Neural cell (in vitro differentiated cells): Measurements from ENCODE around the gene FCGBP. TPM values are rescaled to one million over a fixed set of nuclear protein-coding genes. Genes with fewer than 3 reads are reported as not detected.
"Not testable (repeated sequence)": the region's sequence is repeated elsewhere in the genome, so short reads cannot be mapped to it uniquely, and the experiment has no call there.

ENCODE experiments used
- H2AFZ ChIP-seq: fragments of 200-600, 300-800 bp; sonication (generic), shearing (Covaris generic); 2 replicates; pipeline ENCODE4 v1.6.0; 2014; ENCODE audit warnings: low read depth, mild to moderate bottlenecking, antibody characterized with exemption, low read length, moderate library complexity
- H3F3A ChIP-seq: fragments of 200-600 bp; shearing (Covaris generic); 2 replicates; pipeline ENCODE4 v1.6.1; 2016; ENCODE audit warnings: mild to moderate bottlenecking, moderate library complexity, mixed read lengths, antibody characterized with exemption, low read length; ENCODE audit not compliant: insufficient read depth, poor library complexity, severe bottlenecking
- H3K27ac ChIP-seq: fragments of 200-600, 300-800 bp; sonication (generic), shearing (Covaris generic); 2 replicates; pipeline ENCODE4 v1.5.1; 2014; ENCODE audit warnings: mild to moderate bottlenecking, low read length, moderate library complexity
- H3K27me3 ChIP-seq: fragments of 300-800, 200-600 bp; sonication (generic), shearing (Covaris generic); 2 replicates; pipeline ENCODE4 v1.6.0; 2014; ENCODE audit warnings: mild to moderate bottlenecking, low read depth, low read length, moderate library complexity; ENCODE audit not compliant: insufficient read depth
- H3K36me3 ChIP-seq: fragments of 300-800, 200-600 bp; sonication (generic), shearing (Covaris generic); 2 replicates; pipeline ENCODE4 v1.5.1; 2014; ENCODE audit warnings: mild to moderate bottlenecking, antibody characterized with exemption, low read length, moderate library complexity; ENCODE audit not compliant: insufficient read depth
- H3K4me2 ChIP-seq: fragments of 300-800, 200-600 bp; sonication (generic), shearing (Covaris generic); 2 replicates; pipeline ENCODE4 v1.6.0; 2014; ENCODE audit warnings: mild to moderate bottlenecking, low read length
- H3K4me3 ChIP-seq: fragments of 300-800, 200-600 bp; sonication (generic), shearing (Covaris generic); 2 replicates; pipeline ENCODE4 v1.5.1; 2014; ENCODE audit warnings: mild to moderate bottlenecking, low read length, moderate library complexity
- H3K79me2 ChIP-seq: fragments of 200-600 bp; shearing (Covaris generic); replicated peaks from 2 replicates; pipeline ENCODE4 v1.6.0; 2014; ENCODE audit warnings: mild to moderate bottlenecking, low read length, moderate library complexity; ENCODE audit not compliant: insufficient read depth
- H3K9ac ChIP-seq: fragments of 300-800, 200-600 bp; sonication (generic), shearing (Covaris generic); 2 replicates; pipeline ENCODE4 v1.6.1; 2016; ENCODE audit warnings: mild to moderate bottlenecking, low read length, mixed read lengths
- H3K9me2 ChIP-seq: fragments of 200-600 bp; shearing (Covaris generic); 2 replicates; pipeline ENCODE4 v1.6.1; 2016; ENCODE audit warnings: mild to moderate bottlenecking, low read length, mixed read lengths; ENCODE audit not compliant: insufficient read depth
- H3K9me3 ChIP-seq: fragments of 200-600, 300-800 bp; sonication (generic), shearing (Covaris generic); 2 replicates; pipeline ENCODE4 v1.6.1; 2016; ENCODE audit warnings: mild to moderate bottlenecking, mixed run types, low read length, moderate library complexity, mixed read lengths
- H4K20me1 ChIP-seq: fragments of 200-600 bp; shearing (Covaris generic); 2 replicates; pipeline ENCODE4 v1.6.1; 2016; ENCODE audit warnings: mild to moderate bottlenecking, mixed run types; ENCODE audit not compliant: insufficient read depth
- EP300 ChIP-seq: fragments of 450-650 bp; conservative IDR thresholded peaks from 2 replicates; pipeline ENCODE4 v1.6.1; 2014; ENCODE audit warnings: antibody characterized with exemption, mild to moderate bottlenecking, moderate library complexity; ENCODE audit not compliant: poor library complexity, severe bottlenecking
- EZH2 ChIP-seq: fragments of 200-600, 300-800 bp; shearing (Covaris generic), sonication (generic); IDR thresholded peaks from 2 replicates; pipeline ENCODE4 v1.6.1; 2014; ENCODE audit warnings: antibody characterized with exemption, low read length, borderline replicate concordance, mild to moderate bottlenecking; ENCODE audit not compliant: insufficient read depth, poor library complexity, severe bottlenecking
- MXI1 ChIP-seq: fragments of 450-650 bp; conservative IDR thresholded peaks from 2 replicates; pipeline ENCODE4 v1.6.1; 2014; ENCODE audit warnings: antibody characterized with exemption, mild to moderate bottlenecking; ENCODE audit not compliant: poor library complexity, severe bottlenecking
- POLR2AphosphoS5 ChIP-seq: IDR thresholded peaks from 2 replicates; pipeline ENCODE4 v1.6.1; 2012
- RAD21 ChIP-seq: fragments of 450-650 bp; conservative IDR thresholded peaks from 2 replicates; pipeline ENCODE4 v1.6.1; 2014; ENCODE audit warnings: antibody characterized with exemption, mild to moderate bottlenecking, moderate library complexity
- SMC3 ChIP-seq: fragments of 450-650 bp; conservative IDR thresholded peaks from 2 replicates; pipeline ENCODE4 v1.6.1; 2014; ENCODE audit warnings: antibody characterized with exemption, mild to moderate bottlenecking, moderate library complexity; ENCODE audit not compliant: poor library complexity
- TAF1 ChIP-seq: IDR thresholded peaks from 2 replicates; pipeline ENCODE4 v1.6.1; 2012; ENCODE audit warnings: low read depth
- polyA plus RNA-seq: library from polyadenylated mRNA; depleted of rRNA; stranded (reverse); fragments of >200 nt; gene quantifications from 2 replicates; pipeline ENCODE4 v1.2.3, GENCODE V29; 2014
- TF ChIP-seq, protein P1 (sequence below): IDR thresholded peaks from 2 replicates; pipeline ENCODE4 v1.6.1; 2012; ENCODE audit warnings: borderline replicate concordance
- TF ChIP-seq, protein P2 (sequence below): fragments of 450-650 bp; IDR thresholded peaks from 2 replicates; pipeline ENCODE4 v1.5.1; 2014; ENCODE audit warnings: antibody characterized with exemption, mild to moderate bottlenecking, moderate library complexity; ENCODE audit not compliant: poor library complexity, severe bottlenecking

The FCGBP gene
- polyA plus RNA-seq, 1 donor from 2014 or later, result 0.26 TPM

DNA sequence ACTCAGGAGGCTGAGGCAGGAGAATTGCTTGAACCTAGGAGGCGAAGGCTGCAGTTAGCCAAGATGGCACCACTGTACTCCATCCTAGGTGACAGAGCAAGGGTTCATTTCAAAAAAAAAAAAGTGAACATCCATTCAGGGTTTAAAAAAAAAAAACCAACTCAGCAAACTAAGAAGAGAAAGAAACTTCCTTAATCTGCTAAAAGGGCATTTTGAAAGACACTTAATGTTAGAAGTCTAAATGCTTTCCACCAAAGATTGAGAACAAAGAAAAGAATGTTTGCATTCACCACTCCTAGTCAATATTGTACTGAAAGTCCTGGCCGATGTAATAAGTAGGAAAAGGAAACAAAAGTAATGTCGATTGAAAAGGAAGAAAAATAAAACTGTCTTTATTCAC is 29.5 kb upstream of the FCGBP start:
- H3K27ac ChIP-seq, result no peak overlapping the region
- no peaks in the 10 kb centered on the region for H3F3A ChIP-seq
- H2AFZ ChIP-seq, result no peak overlapping the region

DNA sequence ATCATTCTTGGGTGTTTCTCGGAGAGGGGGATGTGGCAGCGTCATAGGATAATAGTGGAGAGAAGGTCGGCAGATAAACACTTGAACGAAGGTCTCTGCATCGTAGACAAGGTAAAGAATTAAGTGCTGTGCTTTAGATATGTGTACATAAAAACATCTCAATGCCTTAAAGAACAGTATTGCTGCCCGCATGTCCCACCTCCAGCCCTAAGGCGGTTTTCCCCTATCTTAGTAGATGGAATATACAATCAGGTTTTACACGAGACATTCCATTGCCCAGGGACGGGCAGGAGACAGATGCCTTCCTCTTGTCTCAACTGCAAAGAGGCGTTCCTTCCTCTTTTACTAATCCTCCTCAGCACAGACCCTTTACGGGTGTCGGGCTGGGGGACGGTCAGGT is 25.0 kb upstream of the FCGBP start:
- H3K27me3 ChIP-seq, H3K36me3 ChIP-seq, H3K27ac ChIP-seq, H3K4me2 ChIP-seq, H3K4me3 ChIP-seq, H3F3A ChIP-seq, H3K9me3 ChIP-seq, H3K9me2 ChIP-seq, H3K9ac ChIP-seq, H4K20me1 ChIP-seq, H3K79me2 ChIP-seq, H2AFZ ChIP-seq: not testable (repeated sequence)

More for the DNA sequence above, 29.5 kb upstream of the FCGBP start:
- Histone ChIP-seq H3K9me2 (no peaks in the 10 kb centered on the region), H3K4me3 (no peak overlapping the region), H3K79me2 (no peaks in the 10 kb centered on the region), H3K9me3 (no peaks in the 10 kb centered on the region), H3K9ac (no peak overlapping the region), H4K20me1 (no peaks in the 10 kb centered on the region), H3K4me2 (no peak overlapping the region), H3K27me3 (no peaks in the 10 kb centered on the region), H3K36me3 (no peaks in the 10 kb centered on the region)
- TF ChIP-seq EZH2 (no peak), EP300 (no peak), MXI1 (no peak), RAD21 (no peak), POLR2AphosphoS5 (no peak), SMC3 (no peak), TAF1 (no peak)
- TF ChIP-seq, protein P1, sequence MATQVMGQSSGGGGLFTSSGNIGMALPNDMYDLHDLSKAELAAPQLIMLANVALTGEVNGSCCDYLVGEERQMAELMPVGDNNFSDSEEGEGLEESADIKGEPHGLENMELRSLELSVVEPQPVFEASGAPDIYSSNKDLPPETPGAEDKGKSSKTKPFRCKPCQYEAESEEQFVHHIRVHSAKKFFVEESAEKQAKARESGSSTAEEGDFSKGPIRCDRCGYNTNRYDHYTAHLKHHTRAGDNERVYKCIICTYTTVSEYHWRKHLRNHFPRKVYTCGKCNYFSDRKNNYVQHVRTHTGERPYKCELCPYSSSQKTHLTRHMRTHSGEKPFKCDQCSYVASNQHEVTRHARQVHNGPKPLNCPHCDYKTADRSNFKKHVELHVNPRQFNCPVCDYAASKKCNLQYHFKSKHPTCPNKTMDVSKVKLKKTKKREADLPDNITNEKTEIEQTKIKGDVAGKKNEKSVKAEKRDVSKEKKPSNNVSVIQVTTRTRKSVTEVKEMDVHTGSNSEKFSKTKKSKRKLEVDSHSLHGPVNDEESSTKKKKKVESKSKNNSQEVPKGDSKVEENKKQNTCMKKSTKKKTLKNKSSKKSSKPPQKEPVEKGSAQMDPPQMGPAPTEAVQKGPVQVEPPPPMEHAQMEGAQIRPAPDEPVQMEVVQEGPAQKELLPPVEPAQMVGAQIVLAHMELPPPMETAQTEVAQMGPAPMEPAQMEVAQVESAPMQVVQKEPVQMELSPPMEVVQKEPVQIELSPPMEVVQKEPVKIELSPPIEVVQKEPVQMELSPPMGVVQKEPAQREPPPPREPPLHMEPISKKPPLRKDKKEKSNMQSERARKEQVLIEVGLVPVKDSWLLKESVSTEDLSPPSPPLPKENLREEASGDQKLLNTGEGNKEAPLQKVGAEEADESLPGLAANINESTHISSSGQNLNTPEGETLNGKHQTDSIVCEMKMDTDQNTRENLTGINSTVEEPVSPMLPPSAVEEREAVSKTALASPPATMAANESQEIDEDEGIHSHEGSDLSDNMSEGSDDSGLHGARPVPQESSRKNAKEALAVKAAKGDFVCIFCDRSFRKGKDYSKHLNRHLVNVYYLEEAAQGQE, result no peak
- TF ChIP-seq, protein P2, sequence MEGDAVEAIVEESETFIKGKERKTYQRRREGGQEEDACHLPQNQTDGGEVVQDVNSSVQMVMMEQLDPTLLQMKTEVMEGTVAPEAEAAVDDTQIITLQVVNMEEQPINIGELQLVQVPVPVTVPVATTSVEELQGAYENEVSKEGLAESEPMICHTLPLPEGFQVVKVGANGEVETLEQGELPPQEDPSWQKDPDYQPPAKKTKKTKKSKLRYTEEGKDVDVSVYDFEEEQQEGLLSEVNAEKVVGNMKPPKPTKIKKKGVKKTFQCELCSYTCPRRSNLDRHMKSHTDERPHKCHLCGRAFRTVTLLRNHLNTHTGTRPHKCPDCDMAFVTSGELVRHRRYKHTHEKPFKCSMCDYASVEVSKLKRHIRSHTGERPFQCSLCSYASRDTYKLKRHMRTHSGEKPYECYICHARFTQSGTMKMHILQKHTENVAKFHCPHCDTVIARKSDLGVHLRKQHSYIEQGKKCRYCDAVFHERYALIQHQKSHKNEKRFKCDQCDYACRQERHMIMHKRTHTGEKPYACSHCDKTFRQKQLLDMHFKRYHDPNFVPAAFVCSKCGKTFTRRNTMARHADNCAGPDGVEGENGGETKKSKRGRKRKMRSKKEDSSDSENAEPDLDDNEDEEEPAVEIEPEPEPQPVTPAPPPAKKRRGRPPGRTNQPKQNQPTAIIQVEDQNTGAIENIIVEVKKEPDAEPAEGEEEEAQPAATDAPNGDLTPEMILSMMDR, result no peak

DNA sequence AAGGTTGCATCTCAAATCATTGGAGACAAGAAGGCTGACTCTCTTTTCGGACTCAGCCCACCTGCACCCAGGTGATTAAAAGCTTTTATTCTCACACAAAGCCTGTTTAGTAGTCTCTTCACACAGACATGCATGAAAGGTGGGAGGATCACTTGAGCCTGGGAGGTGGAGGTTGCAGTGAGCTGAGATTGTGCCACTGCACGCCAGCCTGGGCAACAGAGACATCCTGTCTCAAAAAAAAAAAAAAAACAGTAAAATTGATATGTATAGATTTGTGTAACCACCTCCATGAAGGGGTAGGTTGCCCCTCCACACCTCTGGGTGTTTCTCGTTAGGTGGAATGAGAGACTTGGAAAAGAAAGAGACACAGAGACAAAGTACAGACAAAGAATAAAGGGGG is 24.5 kb upstream of the FCGBP start:
- not testable (repeated sequence) for H3K27me3 ChIP-seq, H3F3A ChIP-seq, H3K27ac ChIP-seq, H3K9me2 ChIP-seq, H4K20me1 ChIP-seq, H3K9me3 ChIP-seq, H3K4me3 ChIP-seq, H3K36me3 ChIP-seq, H3K4me2 ChIP-seq, H3K9ac ChIP-seq, H3K79me2 ChIP-seq, H2AFZ ChIP-seq

DNA sequence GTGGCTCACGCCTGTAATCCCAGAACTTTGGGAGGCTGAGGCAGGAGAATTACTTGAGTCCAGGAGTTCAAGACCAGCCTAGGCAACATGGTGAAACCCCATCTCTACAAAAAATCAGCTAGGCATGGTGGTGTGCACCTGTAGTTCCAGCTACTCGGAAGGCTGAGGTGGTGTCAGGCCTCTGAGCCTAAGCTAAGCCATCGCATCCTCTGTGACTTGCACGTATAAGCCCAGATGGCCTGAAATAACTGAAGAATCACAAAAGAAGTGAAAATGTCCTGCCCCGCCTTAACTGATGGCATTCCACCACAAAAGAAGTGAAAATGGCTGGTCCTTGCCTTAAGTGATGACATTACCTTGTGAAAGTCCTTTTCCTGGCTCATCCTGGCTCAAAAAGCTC is 23.5 kb upstream of the FCGBP start:
- H3K36me3 ChIP-seq, H2AFZ ChIP-seq, H3K9me3 ChIP-seq, H3K27me3 ChIP-seq, H4K20me1 ChIP-seq, H3F3A ChIP-seq, H3K4me3 ChIP-seq, H3K27ac ChIP-seq, H3K4me2 ChIP-seq, H3K9ac ChIP-seq, H3K79me2 ChIP-seq, H3K9me2 ChIP-seq: not testable (repeated sequence)
